ENCODE results near the gene RELL2. TPM values are rescaled to one million over a fixed set of nuclear protein-coding genes. Genes with fewer than 3 reads are reported as not detected.

The RELL2 gene
- total RNA-seq, 1 donor from 2014 or later, result 1.1 TPM

GRCh38 chr5:141650851-141651727 is 14.3 kb downstream of the RELL2 start, which contains the start of gene FCHSD1:
TSS of gene FCHSD1 (minus strand) at chr5:141651418. CDS start at chr5:141651368, 50 bp downstream.
- peak; percentile 37 for DNase-seq

- no peak for DNase-seq
Observed at GRCh38 chr5:141651728-141652105, 14.9 kb downstream of the RELL2 start.

DNA sequence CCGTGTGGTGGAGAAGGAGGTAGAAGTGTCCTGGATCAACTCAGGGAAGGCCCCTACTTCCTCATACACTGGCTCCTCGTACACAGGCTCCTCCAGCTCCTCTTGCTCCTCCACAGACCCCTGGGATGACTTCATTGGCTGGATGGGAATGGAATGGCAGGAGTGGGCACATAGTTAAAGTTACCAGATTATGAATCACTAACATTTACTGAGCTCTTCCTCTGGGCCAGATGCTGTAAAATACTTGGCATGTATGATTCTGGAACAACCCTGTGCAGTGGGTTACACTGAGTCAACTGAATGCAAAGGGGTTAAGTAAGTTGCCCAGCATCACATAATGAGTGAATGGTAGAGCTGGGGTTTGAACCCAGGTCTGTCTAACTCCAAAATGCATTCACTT is 17.5 kb downstream of the RELL2 start:
- DNase-seq, result no peak

DNA sequence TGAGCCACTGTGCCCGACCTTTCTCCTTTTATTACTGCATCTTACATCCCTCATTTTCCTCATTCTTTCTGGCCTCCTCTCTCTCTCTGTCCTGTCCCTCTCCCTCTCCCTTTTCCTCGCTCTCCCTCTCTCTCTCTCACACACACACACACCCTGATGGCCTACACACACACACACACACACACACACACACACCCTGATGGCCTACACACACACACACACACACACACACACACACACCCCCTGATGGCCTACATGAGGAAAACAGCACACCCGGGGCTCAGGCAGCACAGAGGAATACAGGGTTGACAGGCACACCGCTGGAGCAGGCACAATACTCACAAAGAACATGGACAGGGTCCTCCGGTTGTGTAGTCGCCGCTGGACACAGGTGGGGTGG is 18.2 kb downstream of the RELL2 start:
- DNase-seq, result no peak

GRCh38 chr5:141656396-141656795 is 19.6 kb downstream of the RELL2 start:
- no peak for DNase-seq

DNA sequence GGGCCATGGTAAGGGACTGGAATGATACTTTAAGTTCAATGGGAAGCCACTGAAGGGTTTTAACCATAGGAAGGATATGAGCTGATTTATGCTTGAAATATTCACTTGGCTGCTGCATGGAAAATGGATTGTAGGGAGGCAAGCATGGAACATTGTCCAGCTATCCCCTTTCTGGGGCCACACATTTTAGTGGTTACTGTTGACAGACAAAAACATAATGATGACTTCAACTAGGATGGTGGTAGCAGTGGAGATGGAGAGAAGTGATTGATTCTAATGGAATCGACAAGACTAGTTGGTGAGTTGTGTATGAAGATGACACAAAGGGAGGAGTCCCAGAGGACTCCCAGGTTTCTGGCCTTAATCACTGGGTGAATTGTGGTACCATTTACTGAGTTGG is 20.6 kb downstream of the RELL2 start:
- DNase-seq, result no peak

- no peak for DNase-seq
Observed at GRCh38 chr5:141657937-141658545, 21.2 kb downstream of the RELL2 start.

GRCh38 chr5:141662028-141662427 is 25.2 kb downstream of the RELL2 start:
- no peak for DNase-seq

- DNase-seq, result no peak
Observed at GRCh38 chr5:141663506-141663905, 26.7 kb downstream of the RELL2 start.

GRCh38 chr5:141664733-141665461 is 28.1 kb downstream of the RELL2 start:
- peak; percentile 9 for DNase-seq

DNA sequence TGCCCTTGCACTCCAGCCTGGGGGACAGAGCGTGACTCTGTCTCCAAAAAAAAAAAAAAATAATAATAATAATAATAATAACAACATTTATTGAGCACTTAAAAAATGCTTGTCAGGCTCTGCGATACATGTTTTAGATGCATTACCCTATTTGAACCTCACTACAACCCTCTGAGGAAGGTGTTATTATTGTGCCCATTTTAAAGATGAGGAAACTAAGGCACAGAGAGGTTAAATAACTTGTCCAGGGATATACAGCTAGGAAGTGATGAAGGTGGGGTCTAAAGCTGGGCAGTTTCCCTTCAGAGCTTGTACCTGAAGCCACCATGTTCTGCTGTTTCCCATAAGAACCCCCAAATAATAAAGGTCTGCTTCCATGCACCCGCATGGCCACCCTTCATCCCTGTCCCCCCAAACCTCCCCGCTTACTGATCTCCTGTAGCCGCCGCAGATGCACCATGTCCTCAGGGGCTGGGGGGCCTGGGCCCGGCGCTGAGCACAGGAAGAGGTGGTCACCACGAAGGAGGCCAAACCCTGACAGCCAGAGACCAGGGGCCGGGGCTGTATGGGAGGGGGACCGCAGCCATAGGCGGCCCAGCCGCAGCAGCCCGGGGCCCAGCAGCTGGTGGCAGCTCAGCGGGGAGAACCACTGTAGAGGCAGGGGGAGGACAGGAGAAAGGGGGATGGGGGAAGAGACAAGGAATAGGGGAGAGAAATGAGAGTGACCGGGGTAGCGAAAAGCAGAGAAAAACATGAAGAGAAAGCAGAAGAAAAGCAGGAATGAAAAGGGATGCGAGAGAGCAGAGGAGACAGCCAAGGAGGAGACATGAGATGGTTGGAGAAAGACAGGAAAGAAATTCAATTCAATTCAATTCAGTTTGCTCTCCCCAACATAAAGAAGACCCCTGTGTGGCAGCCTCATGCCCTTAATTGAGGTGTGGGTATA is 29.5 kb downstream of the RELL2 start:
- no peak for DNase-seq

GRCh38 chr5:141668601-141669265 is 31.9 kb downstream of the RELL2 start:
- no peak for DNase-seq

- no peak for DNase-seq
Observed at GRCh38 chr5:141669520-141669919, 32.7 kb downstream of the RELL2 start.

- DNase-seq, result no peak
Observed at GRCh38 chr5:141672071-141672840, 35.5 kb downstream of the RELL2 start.

GRCh38 chr5:141672841-141673813 is 36.3 kb downstream of the RELL2 start:
- no peak for DNase-seq

GRCh38 chr5:141674747-141675146 is 38.0 kb downstream of the RELL2 start:
- no peak for DNase-seq

GRCh38 chr5:141675672-141676071 is 38.9 kb downstream of the RELL2 start:
- no peak for DNase-seq

DNA sequence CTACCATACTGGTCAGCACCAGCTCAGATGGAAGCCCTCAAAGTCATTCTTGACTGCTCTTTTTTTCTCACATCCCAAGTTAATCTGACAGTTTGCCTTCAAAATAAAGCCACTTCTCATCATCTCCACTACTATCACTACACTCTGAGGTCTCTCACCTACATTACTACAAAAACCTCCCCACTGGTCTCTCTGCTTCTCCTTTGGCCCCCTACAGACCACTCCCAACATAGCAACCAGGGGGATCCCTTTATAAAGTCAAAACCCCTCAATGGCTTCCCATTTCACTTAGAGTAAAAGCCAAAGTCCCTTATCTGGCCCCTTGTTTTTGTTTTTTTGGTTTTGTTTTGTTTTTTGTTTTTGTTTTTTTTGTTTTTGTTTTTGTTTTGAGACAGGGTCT is 40.6 kb downstream of the RELL2 start:
- DNase-seq, result no peak

GRCh38 chr5:141680178-141680577 is 43.4 kb downstream of the RELL2 start:
- DNase-seq, result no peak
